Prostate gland (tissue), 2 donors: ENCODE measurements around the gene ADIPOR2. TPM values are rescaled to one million over a fixed set of nuclear protein-coding genes. Genes with fewer than 3 reads are reported as not detected.

Experiments
- DNase-seq: peaks from one replicate; pipeline ENCODE4 v3.0.0-alpha.2; 2019; ENCODE audit warnings: low spot score
- H3K27ac ChIP-seq, 2 donors: fragments of 200-600 bp; sonication (generic); 2 replicates each; pipeline ENCODE4 v1.5.1; 2017 to 2019
- H3K27me3 ChIP-seq: fragments of 200-600 bp; sonication (generic); replicated peaks from 2 replicates; pipeline ENCODE4 v1.5.1; 2019; ENCODE audit not compliant: insufficient read depth
- H3K36me3 ChIP-seq, 2 donors: fragments of 200-600 bp; sonication (generic); 1 replicate in 1 of 2; 2 replicates in 1 of 2; pipeline versions ENCODE4 v1.5.1 to v1.8.1; 2017 to 2019
- H3K4me1 ChIP-seq: fragments of 200-600 bp; sonication (generic); replicated peaks from 2 replicates; pipeline ENCODE4 v1.5.1; 2019
- H3K4me3 ChIP-seq, 2 donors: fragments of 200-600 bp; sonication (generic); 2 replicates each; pipeline ENCODE4 v1.5.1; 2017 to 2019
- H3K9me3 ChIP-seq: fragments of 200-600 bp; sonication (generic); 2 replicates; pipeline ENCODE4 v1.5.1; 2017
- CTCF ChIP-seq, 4 experiments: fragments of 200-600 bp in 2 of 4; fragments of 450-650 bp in 2 of 4; sonication (generic) in 2 of 4; IDR thresholded peaks; 1 replicate in 3 of 4; 2 replicates in 1 of 4; pipeline ENCODE4 v1.5.1; 2016 to 2019; ENCODE audit warnings: antibody characterized with exemption in 4 of 4, mild to moderate bottlenecking in 2 of 4, moderate library complexity in 2 of 4
- POLR2A ChIP-seq: fragments of 450-650 bp; IDR thresholded peaks from one replicate; pipeline ENCODE4 v1.6.1; 2016; ENCODE audit warnings: antibody characterized with exemption, mild to moderate bottlenecking
- POLR2AphosphoS5 ChIP-seq: sonication (generic); formaldehyde crosslinking; IDR thresholded peaks from one replicate; pipeline ENCODE4 v1.6.1; 2017; ENCODE audit warnings: antibody characterized with exemption
- WGBS: methylation state at CpG from one replicate; pipeline ENCODE4 v1.1.5; 2018; 5-methylcytosine and 5-hydroxymethylcytosine counted together
- intact Hi-C: fragments of 100-400 bp; cut with DNase I; formaldehyde crosslinking; loops from one replicate; pipeline ENCODE4 v1.14.2; 2022
- total RNA-seq, 2 donors: library from RNA; depleted of rRNA; stranded (reverse); fragments of >200 nt; gene quantifications; one replicate each; pipeline ENCODE4 v1.1.0, GENCODE V29; 2016

Gene ADIPOR2
- total RNA-seq, 2 donors from 2014 or later = 23.7 to 46.2 TPM

GRCh38 chr12:1657688-1658087 lies 33.2 kb upstream of the ADIPOR2 start:
- no peaks in the 10 kb centered on the region for H3K9me3 ChIP-seq
- no peaks in the 10 kb centered on the region for H3K4me1 ChIP-seq
- no peak overlapping the region for H3K4me3 ChIP-seq
- TF ChIP-seq POLR2A = no peak
- no peak for TF ChIP-seq CTCF (IDR thresholded peaks at IDR 0.05)
- TF ChIP-seq POLR2AphosphoS5 = no peak
- WGBS = 24% methylated on average over 1 of the region's 1 CpG
- no peaks in the 10 kb centered on the region for H3K36me3 ChIP-seq
- no peaks in the 10 kb centered on the region for H3K27me3 ChIP-seq
- H3K27ac ChIP-seq = peak overlapping the region in 1 of 2 donors; percentile 14
- DNase-seq = no peak
- intact Hi-C loops = loop anchor here (10.0 kb wide), 1 partner anchor 377 kb away; no protein-coding TSS in a partner anchor

GRCh38 chr12:1660304-1661187 lies 30.3 kb upstream of the ADIPOR2 start:
- whole genome bisulfite sequencing = 41% methylated on average over 17 of the region's 20 CpGs
- Histone ChIP-seq H3K9me3 (no peaks in the 10 kb centered on the region), H3K4me3 (no peak overlapping the region), H3K36me3 (no peaks in the 10 kb centered on the region), H3K4me1 (no peaks in the 10 kb centered on the region), H3K27me3 (no peaks in the 10 kb centered on the region), H3K27ac (peak overlapping the region; percentile 49 to 78)
- peak; percentile 76 for TF ChIP-seq POLR2AphosphoS5
- peak; percentile 12 for TF ChIP-seq POLR2A
- TF ChIP-seq CTCF (IDR thresholded peaks at IDR 0.05) = no peak
- peak; percentile 81 for DNase-seq
- intact Hi-C loops = loop anchor here (2.0 kb wide), 1 partner anchor 130 kb away; no protein-coding TSS in a partner anchor

- H3K36me3 ChIP-seq = no peaks in the 10 kb centered on the region
- H3K9me3 ChIP-seq = no peaks in the 10 kb centered on the region
- peak overlapping the region; percentile 38 to 45 for H3K4me3 ChIP-seq
- no peaks in the 10 kb centered on the region for H3K27me3 ChIP-seq
- DNase-seq = peak; percentile 82
- H3K27ac ChIP-seq = peak overlapping the region; percentile 83 to 87
- intact Hi-C loops = loop anchor here (2.0 kb wide), 1 partner anchor 129 kb away; no protein-coding TSS in a partner anchor
- WGBS = 11% methylated on average over 69 of the region's 69 CpGs
- TF ChIP-seq CTCF (IDR thresholded peaks at IDR 0.05) (no peak), POLR2A (peak; percentile 64), POLR2AphosphoS5 (peak; percentile 75)
- H3K4me1 ChIP-seq = no peaks in the 10 kb centered on the region
Measured at GRCh38 chr12:1661553-1662335, 29.1 kb upstream of the ADIPOR2 start.

DNA sequence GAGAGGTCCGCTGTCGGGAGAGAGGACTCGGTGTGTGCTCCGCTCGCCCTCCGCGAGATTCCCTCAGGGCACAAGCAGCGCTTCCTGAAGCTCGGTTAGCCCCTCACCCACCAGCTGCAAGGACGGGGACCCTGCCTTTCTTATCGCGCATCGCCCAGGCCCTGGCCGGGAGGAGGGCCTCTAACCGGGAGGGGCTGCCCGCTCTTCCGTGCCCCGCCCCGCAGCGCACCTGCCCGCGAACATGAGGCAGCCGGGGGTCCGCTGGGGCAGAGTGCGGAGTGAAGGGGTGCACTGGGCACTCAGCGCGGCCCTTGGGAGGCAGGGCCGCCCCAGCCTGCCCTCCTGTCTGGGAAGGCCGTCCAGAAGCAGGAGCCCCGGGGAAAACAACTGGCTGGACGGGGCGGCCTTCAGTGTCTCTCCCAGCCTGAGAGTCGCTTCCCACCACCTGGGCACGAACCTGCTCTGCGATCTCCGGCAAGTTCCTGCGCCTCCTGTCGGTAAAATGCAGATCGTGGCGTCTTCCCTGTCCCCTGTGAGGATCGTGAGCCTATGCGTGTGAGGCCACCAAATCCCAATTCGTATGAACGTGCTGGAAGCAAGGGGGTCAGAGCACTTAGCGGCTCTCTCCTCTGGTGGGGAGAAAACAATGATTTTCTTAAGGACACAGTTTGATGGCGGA lies 28.0 kb upstream of the ADIPOR2 start:
- H3K27ac ChIP-seq = peak overlapping the region; percentile 60 to 62
- peak overlapping the region in 1 of 2 donors; percentile 7 for H3K4me3 ChIP-seq
- H3K27me3 ChIP-seq = no peaks in the 10 kb centered on the region
- H3K4me1 ChIP-seq = no peaks in the 10 kb centered on the region
- H3K9me3 ChIP-seq = no peaks in the 10 kb centered on the region
- TF ChIP-seq POLR2A (no peak), CTCF (IDR thresholded peaks at IDR 0.05) (peak in 3 of 4 experiments; percentile 16 to 44 (median 44)), POLR2AphosphoS5 (no peak)
- intact Hi-C loops = no loop called here
- peak; percentile 38 for DNase-seq
- no peaks in the 10 kb centered on the region for H3K36me3 ChIP-seq
- 32% methylated on average over 39 of the region's 46 CpGs for WGBS
